DMS153 (cell line): ENCODE measurements around the gene TMEM164.
A peak's percentile ranks its signal among the peaks of the same experiment; 100 is the strongest.
"Not testable (repeated sequence)": the region's sequence is repeated elsewhere in the genome, so short reads cannot be mapped to it uniquely, and the experiment has no call there.

Experiments
- DNase-seq: peaks from one replicate; lab custom pipeline; 2025; lab: John Stamatoyannopoulos, UW

Gene TMEM164

GRCh38 chrX:110132450-110133114 lies 129.7 kb downstream of the TMEM164 start:
- no peak for DNase-seq

DNA sequence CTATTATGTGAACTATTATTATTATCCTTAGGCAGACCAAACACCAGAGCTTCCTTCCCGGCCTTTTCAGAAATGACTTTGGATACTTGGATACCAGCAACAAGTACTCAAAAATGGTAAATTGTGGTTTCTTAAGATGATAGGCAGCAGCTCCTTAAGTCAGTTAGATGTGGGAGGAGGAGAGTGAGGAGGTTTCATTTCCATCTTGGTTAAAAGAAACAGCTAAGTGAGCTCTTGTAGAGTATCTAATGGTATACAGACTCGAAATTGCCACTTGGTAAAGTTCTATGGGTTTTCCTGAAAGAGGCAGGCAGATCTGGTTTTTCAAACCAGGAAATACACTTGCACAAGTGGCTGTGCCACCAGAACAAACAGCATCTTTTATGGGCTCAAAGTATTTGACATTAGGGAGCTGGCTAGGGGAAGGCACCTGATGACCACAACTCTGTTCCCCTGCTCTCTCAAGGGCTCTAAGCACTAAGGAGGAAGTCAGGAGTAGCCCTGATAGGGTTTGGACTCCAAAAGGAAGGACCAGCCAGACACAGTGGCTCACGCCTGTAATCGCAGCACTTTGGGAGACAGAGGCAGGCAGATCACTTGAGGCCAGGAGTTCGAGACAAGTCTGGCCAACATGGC lies 130.9 kb downstream of the TMEM164 start:
- peak; percentile 13 for DNase-seq

GRCh38 chrX:110135618-110136017 lies 132.7 kb downstream of the TMEM164 start:
- no peak for DNase-seq

DNA sequence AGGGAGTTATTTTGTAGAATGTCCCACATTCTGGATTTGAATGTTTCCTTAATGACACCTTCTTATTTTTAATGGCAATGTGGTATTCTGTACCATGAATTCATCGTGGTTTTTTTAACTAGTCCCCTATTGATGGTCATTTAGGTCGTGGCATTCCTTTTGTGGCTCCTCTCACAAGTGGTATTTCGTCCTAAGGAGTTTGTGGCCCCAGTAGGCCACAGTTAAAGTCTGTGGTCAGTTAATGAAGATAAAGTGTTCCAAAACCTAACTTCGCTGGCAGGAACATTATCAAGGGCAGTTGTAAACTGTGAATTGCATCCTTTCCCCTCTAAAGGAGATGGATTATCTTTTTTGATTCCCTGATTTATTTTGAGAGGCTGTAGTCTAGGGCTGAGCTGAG lies 133.2 kb downstream of the TMEM164 start:
- no peak for DNase-seq

DNA sequence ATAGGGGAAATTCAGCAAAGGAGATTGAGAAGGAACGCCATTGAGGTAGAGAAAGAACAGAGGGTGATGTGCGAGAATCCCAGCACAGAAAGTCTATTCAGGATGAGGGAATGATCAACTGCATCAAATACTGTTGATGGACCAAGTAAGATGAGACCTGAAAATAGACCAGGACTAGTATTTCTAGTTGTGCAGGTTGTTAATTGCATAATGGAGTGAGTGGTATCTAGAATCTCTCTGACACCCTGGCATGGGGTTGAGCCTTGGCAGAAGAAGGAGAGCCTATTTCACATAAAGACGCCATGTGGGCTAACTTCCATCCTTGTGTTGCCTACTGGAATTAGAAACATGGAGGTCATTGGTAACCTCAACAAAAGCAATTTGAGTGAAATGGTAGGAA lies 135.6 kb downstream of the TMEM164 start:
- DNase-seq = no peak

GRCh38 chrX:110139172-110139571 lies 136.3 kb downstream of the TMEM164 start:
- DNase-seq = no peak

DNA sequence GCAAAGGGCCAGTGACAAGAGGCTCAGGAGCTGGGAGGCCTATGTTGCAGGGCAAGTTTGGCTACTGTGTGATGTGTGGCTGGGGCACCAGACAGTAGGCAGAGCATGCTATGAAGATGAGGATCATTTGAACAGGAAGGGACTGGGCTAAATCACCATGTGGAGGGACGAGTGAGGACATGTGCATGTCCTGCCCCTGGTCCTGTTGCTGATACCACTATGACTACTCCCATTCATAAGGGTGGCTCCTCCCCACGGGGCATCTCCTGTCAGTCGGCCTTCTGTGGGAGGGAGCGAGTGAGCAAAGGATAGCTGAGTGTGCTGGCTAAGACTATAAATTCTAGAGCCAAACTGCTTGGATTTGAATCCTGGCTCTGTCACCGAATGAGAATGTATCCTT lies 139.2 kb downstream of the TMEM164 start:
- DNase-seq = no peak

DNA sequence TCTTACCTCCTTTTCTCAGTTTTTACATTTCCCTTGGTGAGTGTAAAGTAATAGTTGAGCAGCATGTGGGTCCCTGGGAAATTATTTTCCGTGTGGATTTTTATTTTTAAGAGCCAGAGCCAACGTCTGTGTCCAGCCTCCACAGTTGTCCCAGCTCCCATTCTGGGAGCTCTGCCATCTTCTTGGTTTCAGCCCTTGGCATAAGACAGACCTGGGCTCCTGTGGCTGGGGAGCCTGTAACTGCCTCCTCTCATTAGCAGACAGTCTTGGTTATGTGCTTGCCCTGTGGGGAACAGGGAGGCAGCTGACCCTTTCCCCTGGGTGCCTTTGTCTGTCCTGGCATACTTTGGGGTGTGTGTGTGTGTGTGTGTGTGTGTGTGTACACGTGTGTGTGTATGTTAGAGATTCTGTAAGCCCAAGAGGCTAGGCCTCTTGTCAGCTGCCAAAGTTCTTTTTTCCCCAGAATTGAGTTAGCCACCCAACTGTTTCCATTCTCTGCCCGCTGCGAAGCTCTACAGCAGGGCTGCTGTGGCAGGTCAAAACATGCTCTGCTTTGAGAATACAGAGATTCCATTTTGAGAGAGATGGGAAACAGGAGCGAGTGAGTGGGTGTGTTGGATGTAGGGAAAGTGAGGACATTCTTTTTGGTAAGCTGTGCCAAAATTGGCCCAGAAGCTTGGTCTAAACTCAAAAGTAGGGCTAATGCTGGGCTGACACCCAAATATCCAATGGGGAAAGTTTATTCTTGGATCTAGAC lies 140.7 kb downstream of the TMEM164 start:
- no peak for DNase-seq

DNA sequence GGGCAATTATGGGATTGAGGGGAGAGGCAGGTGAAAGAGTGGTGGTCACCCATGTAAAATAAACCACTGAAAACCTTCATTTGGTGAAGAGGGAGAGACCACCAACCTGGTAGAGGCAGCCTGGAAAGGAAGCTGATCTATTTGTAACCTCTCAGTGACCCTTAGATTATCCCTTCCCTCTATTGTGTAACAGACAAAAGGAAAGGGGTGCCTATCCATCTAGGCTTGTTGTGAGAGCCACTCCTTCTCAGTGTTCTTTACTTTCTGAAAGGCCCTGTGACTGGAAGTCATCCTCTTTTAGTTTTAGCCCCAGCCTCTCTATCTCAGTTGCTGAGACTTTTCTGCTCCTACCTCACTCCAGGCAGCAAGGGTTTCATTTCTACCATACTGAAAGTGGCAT lies 142.4 kb downstream of the TMEM164 start:
- no peak for DNase-seq

GRCh38 chrX:110145854-110146253 lies 142.9 kb downstream of the TMEM164 start:
- no peak for DNase-seq

GRCh38 chrX:110146521-110146920 lies 143.6 kb downstream of the TMEM164 start:
- no peak for DNase-seq

DNA sequence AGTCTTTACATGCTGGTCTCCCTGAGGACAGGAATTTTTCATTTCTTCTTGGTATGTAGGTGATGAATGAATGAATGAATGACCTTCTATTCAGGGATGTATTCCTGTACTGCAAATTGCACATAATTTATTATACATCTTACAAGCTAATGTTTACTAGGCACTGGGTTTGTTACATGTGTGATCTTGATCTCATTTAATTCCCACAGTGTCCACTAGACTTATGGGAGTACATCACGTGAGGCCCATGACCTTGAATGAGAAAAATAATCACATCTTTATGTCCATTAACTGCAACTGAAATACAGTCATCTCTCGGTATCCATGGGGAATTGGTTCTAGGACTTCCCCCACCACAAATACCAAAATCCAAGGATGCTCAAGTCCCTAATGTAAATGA lies 150.3 kb downstream of the TMEM164 start:
- no peak for DNase-seq

GRCh38 chrX:110153896-110154295 lies 151.0 kb downstream of the TMEM164 start:
- DNase-seq = no peak

- DNase-seq = not testable (repeated sequence)
Measured at GRCh38 chrX:110154328-110154727, 151.4 kb downstream of the TMEM164 start.

- DNase-seq = no peak
Measured at GRCh38 chrX:110155759-110156158, 152.8 kb downstream of the TMEM164 start.

GRCh38 chrX:110156167-110156754 lies 153.3 kb downstream of the TMEM164 start:
- no peak for DNase-seq

- no peak for DNase-seq
Measured at GRCh38 chrX:110157444-110157843, 154.5 kb downstream of the TMEM164 start.

DNA sequence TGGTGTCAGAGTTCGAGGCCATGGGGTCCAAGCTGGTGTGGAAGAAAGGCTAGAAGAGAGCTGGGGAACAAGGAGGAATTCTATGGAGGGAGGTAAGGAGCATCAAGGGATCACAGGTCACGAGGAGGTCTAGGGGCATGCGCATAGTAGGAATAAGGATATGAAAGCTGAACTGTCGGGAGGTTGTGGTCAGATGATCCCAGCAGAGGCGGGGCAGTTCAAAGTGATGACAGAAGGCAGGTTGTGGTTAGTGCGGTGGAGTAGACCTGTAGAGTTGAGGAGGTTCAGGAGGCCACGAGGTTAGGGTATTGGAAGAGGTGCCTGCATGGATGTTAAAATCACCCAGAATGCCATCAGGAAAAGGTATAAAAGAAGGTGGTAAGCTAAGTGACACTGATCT lies 156.3 kb downstream of the TMEM164 start:
- no peak for DNase-seq

- no peak for DNase-seq
Measured at GRCh38 chrX:110159865-110160264, 157.0 kb downstream of the TMEM164 start.

- DNase-seq = no peak
Measured at GRCh38 chrX:110161361-110161686, 158.4 kb downstream of the TMEM164 start.

- no peak for DNase-seq
Measured at GRCh38 chrX:110162131-110162530, 159.2 kb downstream of the TMEM164 start.

DNA sequence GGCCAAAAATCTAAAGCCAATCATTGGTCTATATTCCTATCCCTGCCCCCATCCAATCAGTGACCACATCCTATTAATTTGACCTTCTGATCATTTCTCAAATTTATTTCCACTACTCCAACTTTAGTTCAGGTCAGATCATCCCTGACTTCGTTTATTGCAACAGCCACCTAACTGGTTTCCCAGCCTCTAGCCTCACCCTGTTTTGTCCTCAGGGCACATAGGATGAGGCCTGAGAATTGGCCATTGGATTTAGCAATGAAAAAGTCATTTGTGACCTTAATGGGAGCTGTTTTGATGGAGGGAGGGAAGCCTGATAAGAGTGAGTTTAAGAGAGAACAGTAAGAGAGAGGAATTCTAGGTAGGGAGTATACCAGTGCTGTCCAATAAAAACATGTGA lies 160.0 kb downstream of the TMEM164 start:
- DNase-seq = no peak

- DNase-seq = peak; percentile 45
Measured at GRCh38 chrX:110163488-110163887, 160.6 kb downstream of the TMEM164 start.
